HG03342 (cell line): ENCODE measurements around the gene WHAMM.
A peak's percentile ranks its signal among the peaks of the same experiment; 100 is the strongest.
"Not testable (repeated sequence)": the region's sequence is repeated elsewhere in the genome, so short reads cannot be mapped to it uniquely, and the experiment has no call there.

ENCODE experiments used
- ATAC-seq: cut with Tn5 transposase; IDR thresholded peaks from one replicate; pipeline ENCODE4 v1.9.1; 2021; ENCODE audit warnings: mild to moderate bottlenecking, moderate library complexity; ENCODE audit not compliant: unreplicated experiment

Gene WHAMM, protein sequence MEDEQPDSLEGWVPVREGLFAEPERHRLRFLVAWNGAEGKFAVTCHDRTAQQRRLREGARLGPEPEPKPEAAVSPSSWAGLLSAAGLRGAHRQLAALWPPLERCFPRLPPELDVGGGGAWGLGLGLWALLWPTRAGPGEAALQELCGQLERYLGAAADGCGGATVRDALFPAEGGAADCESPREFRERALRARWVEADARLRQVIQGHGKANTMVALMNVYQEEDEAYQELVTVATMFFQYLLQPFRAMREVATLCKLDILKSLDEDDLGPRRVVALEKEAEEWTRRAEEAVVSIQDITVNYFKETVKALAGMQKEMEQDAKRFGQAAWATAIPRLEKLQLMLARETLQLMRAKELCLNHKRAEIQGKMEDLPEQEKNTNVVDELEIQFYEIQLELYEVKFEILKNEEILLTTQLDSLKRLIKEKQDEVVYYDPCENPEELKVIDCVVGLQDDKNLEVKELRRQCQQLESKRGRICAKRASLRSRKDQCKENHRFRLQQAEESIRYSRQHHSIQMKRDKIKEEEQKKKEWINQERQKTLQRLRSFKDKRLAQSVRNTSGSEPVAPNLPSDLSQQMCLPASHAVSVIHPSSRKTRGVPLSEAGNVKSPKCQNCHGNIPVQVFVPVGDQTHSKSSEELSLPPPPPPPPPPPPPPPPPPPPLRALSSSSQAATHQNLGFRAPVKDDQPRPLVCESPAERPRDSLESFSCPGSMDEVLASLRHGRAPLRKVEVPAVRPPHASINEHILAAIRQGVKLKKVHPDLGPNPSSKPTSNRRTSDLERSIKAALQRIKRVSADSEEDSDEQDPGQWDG

DNA sequence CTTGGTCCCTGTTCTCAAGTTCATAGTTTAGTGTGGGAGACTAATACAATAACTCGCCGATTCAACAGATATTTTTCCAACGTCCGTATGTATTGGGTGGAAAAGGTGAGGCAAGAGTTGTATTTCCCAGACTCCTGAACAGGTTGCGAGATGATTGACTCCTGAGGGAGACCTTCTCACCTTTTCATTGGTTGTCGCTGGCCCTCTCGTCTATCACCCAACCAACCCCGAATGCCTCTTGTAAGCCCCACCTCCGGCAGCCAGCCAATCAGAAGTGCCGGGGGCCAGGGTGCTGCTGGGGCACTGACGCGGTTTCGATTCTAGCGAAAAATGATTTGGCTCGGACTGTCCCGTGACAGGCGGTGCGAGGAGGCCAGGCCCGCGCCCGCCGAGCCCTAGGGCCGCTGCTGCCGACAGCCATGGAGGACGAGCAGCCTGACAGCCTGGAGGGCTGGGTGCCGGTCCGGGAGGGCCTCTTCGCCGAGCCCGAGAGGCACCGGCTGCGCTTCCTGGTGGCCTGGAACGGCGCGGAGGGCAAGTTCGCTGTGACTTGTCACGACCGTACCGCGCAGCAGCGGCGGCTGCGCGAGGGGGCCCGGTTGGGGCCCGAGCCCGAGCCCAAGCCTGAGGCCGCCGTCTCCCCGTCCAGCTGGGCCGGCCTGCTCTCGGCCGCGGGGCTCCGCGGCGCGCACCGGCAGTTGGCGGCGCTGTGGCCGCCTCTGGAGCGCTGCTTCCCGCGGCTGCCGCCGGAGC is at the start of gene WHAMM:
Gene WHAMM, plus strand, starts transcription at position 321 of the 753 bp plus-strand sequence. Its CDS starts 99 bp downstream, at position 420.
- peak; percentile 84 for ATAC-seq

GRCh38 chr15:82763361-82764116 is 45.9 kb upstream of the WHAMM start:
- ATAC-seq, result no peak

GRCh38 chr15:82764117-82764490 is 45.3 kb upstream of the WHAMM start:
- ATAC-seq, result no peak

DNA sequence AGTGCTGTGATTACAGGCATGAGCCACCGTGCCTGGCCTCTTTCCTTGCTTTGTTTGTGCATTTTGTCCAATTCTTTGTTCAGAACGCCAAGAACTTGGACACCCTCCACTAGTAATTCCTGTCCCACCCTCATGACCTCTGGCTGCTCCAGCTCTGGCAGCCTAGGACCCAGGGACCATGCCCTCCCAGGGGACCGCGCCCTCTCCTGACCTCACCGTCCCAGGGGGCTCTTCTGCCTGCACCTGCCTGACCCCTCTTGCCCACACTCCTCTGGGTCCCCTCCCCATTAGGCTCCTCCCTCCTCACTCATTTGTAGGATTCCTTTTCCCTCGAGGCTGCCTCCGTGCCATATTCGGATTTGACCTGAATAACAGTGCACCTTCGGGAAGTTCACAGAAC is 44.7 kb upstream of the WHAMM start:
- ATAC-seq, result no peak

GRCh38 chr15:82766201-82766600 is 43.2 kb upstream of the WHAMM start:
- ATAC-seq, result not testable (repeated sequence)

- ATAC-seq, result no peak
Measured at GRCh38 chr15:82767163-82767829, 42.1 kb upstream of the WHAMM start.

- no peak for ATAC-seq
Measured at GRCh38 chr15:82768414-82769054, 40.9 kb upstream of the WHAMM start.

DNA sequence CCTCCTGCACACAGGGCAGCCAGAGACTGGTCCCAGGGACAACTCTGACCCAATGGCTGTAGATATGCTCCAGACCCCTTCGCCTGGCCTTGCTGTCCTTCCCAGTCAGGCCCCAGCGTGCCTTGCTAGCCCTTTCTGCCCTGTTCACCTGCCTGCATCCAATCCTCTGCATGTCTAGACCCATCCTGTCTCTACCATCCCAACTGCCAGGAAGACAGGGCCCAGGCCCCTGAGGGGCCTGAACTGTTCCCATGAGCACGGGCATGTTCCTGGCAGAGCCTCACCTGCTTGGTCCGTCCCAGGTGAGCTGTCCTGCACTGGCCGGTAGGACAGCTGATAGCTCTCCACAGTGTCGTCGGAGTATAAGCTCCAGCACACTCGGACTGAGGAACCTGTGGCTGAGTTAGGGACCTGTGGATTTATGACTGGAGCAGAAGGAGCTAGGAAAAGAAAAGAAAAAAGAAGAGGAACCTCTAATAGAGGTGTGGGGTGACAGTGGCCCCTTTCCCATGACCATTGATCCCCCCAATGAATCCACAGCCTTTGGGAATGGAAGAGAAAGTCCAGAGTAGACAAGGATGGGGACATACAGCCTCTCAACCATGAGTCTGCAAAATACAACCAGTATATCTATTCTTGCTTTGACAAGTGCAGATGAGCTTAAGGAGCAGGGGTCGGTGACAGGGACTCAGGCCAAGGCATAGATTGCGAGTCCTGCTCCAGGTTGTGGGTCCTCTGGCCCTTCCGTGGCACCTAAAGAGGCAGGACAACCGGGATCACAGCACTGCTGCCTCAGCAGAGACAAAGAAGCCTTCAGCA is 37.4 kb upstream of the WHAMM start:
- ATAC-seq, result no peak

DNA sequence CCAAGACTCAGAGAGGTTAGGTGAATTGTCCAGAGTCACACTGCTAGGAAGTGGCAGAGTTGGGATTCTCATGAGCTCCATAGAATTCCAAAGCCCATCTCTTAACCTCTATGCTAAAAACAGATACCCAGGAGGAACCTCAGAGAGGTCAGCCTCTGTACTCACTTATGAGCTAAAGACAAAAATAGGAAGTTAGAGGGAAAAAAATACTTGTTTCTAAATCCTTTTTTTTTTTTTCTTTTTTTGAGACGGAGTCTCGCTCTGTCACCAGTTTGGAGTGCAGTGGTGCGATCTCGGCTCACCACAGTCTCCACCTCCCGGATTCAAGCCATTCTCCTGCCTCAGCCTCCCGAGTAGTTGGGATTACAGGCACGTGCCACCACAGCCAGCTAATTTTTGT is 34.9 kb upstream of the WHAMM start:
- no peak for ATAC-seq

DNA sequence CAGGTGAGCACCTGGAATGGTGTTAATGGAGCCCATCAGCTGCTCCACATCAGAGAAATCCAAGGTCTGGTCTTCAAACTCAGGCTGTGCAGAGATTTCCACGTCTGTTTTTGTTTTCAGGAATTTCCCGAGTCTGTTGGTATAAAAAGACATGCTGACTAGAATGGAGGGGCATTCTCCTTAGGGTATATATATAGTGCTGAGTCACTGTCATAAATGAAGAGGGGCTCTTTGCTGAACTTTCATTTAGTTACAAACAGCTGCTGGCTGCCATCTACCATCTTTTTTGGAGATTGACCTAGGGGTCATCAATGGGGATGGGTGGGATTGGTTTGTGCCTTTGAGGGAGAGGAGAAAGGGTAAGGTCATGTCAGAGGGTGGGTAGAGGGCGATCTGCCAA is 30.7 kb upstream of the WHAMM start:
- no peak for ATAC-seq

DNA sequence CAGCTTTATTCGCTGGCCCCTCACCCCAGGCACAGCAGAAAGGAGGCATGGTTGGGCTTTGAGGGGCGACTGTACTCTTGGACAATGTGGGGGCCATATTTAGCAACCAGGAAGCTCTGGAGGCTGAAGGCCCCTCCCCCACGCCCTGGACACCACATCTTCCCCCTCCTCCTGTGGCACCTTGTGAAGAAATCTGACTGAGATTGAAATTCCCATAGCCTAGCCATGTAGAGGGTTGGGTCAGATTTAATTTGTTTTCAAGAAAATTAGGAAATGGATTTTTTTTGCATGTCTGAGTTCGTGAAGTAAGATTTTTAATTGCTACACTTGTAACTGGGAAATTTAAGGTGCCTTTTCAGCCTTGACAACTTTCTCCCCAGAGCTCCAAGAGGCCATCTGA is 28.1 kb upstream of the WHAMM start:
- ATAC-seq, result no peak

- no peak for ATAC-seq
Measured at GRCh38 chr15:82788496-82788895, 20.9 kb upstream of the WHAMM start.

DNA sequence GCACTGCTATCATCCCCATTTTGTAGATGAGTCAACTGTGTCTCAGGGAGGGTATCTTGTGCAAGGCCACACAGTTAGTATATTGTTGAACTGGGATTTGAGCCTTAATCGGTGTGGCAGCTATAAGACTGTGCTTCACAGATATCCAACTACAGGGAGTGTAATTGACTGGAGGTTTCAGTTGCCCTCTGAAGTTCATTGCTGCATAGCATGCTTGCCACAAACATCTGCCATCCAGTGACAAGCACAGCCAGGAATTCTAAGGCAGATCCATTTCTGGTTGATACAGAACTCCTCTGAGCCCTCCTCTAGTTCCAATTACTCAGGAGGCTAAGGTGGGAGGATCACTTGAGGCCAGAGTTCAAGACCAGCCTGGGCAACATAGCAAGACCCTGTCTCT is 19.9 kb upstream of the WHAMM start:
- ATAC-seq, result no peak

- no peak for ATAC-seq
Measured at GRCh38 chr15:82790321-82790720, 19.1 kb upstream of the WHAMM start.

DNA sequence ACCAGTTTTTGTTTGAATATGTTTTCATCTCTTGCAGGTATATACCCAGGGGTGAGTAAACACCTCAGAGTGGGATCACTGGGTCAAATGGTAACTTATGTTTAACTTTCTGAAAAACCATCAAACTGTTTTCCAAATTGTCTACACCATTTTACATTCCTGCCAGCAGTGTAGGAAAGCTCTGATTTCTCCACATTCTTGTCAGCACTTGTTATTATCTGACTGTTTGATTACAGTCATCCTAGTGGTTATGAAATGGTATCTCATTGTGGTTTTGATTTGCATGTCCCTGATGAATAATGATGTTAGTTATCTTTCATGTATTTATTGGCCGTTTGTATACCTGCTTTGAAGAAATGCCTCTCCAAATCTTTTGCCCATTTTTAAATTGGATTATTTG is 17.4 kb upstream of the WHAMM start:
- ATAC-seq, result no peak

- ATAC-seq, result no peak
Measured at GRCh38 chr15:82793737-82794136, 15.7 kb upstream of the WHAMM start.

GRCh38 chr15:82798104-82798503 is 11.3 kb upstream of the WHAMM start:
- no peak for ATAC-seq

- no peak for ATAC-seq
Measured at GRCh38 chr15:82798531-82799166, 10.8 kb upstream of the WHAMM start.
